GM18861 (cell line): ENCODE data around the gene MLXIPL.
"Not testable (repeated sequence)": the region's sequence is repeated elsewhere in the genome, so short reads cannot be mapped to it uniquely, and the experiment has no call there.

Experiments
- ATAC-seq: cut with Tn5 transposase; IDR thresholded peaks from one replicate; pipeline ENCODE4 v1.9.1; 2021; ENCODE audit not compliant: unreplicated experiment

MLXIPL gene

DNA sequence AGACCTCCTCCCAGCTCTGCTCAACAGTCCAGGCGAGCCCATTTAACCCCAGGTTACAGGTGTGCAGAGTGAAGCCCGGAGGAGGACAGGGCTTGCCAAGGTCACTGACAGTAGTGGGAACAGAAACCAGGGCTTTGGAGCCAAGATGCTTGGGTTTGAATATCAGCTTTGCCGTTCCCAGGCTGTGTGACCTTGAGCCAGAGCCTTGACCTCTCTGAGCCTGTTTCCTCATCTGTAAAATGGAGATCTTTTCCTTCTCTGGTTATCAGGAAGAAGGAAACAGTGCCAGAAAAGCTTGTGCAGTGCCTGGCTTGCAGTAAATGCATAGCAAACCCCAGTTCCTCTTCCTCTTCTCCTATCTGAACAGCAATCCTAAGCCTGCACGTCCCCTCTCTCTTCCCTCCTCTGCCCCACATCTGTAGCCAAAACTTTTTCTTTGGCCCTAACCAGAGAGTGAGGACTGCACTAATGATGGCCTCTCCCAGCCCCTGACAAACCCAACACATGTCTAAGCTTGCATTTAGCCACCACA lies 21.4 kb upstream of the MLXIPL start:
- ATAC-seq = no peak

DNA sequence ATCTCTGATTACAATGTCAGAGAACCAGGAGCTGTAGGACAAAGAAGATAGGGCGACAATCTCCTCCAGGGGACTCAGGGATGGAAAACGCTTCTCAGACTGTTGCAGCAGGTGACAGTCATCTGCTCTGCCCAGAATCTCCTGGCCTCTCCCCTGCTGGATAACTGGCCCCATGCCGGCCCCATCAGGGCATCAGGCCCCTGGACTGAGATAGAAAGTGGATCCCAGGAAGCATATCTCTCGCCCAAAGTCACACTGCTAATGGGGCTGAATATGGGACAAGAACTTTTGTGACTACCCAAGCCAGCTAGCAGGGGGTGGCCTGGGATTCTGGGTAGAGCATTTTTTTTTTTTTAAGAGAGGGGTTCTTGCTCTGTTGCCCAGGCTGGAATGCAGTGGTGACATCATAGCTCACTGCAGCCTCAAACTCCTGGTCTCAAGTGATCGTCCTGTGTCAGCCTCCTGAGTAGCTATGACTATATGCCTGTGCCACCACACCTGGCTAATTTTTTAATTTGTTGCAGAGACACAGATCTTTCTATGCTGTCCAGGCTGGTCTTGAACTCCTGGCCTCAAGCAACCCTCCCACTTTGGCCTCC lies 20.5 kb upstream of the MLXIPL start:
- no peak for ATAC-seq

DNA sequence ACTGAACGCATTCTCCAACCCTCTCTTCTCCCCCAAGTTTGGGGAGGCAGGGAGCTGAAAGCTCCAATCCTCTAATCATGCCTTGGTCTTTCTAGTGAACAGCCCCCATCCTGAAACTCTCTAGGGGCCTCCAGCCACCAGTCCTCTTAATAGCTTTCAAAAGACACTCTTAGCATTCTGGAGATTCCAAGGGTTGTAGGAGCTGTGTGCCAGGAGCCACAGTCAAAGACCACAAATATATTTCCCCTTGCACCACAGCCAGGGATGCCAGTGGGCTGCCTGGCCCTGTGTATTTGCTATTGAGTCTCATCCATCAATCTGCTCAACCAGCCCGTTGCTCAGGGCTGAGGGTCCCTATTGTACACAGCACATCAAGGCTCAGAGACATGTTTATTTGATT lies 18.5 kb upstream of the MLXIPL start:
- ATAC-seq = no peak

DNA sequence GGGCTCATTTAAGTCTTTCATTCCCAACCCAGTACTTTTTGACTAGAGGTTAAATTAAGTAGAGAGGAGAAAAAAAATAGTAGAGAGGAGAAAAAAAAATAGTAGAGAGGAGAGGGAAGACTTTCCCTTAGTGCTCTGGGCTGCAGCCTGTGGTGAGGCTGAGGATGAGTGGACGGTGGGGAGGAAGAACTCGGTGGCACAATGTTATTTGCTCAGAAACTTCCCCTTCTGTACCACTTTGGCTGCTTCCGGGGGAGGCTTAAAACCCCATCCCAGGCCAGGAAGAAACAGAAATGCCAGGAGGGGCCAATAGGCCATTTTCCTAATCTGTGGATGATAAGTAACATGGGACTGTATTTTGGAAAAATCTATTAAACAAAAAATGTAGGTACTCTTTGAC lies 14.6 kb upstream of the MLXIPL start:
- ATAC-seq = no peak

DNA sequence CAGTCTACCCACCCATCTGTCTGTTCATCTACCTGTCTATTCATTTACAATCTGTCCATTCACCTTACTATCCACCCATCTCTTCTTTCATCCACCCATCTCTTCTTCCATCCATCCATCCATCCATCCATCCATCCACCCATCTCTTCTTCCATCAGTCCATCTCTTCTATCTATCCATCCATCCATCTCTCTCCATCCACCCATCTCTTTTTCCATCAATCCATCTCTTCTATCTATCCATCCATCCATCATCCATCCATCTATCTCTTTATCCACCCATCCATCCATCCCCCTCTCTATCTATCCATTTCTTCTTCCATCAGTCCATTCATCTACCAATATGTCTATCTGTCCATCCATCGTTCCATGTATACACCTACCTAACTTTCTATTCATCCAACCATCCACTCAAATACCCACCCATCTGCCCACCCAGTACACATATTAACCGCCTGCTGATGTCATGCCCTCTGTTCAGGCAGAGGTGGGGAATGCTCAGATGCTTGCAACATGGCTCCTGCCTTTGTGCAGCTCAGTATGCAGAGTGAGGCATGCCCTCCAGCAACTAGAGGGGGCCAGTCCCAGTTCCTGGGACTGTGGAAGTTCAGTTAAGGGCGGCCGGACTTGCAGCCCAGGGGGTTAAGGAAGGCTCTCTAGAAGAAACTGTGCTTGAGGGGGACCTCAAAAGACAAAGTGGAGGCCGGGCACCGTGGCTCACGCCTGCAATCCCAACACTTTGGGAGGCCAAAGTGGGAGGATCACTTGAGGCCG lies 11.3 kb upstream of the MLXIPL start:
- no peak for ATAC-seq

DNA sequence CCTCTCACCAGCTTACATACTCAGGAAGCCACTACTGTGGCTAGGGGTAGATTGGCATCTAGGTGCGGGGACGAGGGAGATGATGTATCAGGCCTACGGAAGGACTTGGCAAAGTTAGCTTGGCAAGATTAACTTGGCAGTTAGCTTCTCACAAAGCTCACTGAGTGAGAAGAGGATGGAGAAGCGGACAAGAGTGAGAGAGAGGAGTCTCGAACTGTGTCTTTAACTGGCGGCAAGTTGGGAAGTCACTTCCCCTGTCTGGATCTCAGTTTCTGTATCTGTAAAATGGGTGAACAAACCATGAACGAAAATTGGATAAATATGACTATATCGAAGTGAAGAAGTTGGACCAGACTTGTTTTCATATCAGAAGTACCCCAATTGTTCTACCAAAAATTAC lies 9.5 kb upstream of the MLXIPL start:
- no peak for ATAC-seq

DNA sequence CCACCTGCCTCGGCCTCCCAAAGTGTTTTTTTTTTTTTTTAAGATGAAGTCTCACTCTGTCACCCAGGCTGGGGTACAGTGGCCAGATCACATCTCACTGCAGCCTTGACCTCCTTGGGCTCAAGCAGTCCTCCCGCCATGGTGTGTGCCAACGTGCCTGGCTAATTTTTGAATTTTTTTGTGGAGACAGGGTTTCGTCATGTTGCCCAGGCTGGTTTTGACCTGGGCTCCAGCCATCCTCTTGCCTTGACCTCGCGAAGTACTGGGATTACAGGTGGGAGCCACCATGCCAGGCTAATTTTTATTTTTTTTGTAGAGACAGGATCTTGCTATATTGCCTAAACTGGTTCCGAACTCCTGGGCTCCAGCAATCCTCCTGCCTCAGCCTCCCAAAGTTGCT lies 9.0 kb upstream of the MLXIPL start:
- ATAC-seq = no peak

DNA sequence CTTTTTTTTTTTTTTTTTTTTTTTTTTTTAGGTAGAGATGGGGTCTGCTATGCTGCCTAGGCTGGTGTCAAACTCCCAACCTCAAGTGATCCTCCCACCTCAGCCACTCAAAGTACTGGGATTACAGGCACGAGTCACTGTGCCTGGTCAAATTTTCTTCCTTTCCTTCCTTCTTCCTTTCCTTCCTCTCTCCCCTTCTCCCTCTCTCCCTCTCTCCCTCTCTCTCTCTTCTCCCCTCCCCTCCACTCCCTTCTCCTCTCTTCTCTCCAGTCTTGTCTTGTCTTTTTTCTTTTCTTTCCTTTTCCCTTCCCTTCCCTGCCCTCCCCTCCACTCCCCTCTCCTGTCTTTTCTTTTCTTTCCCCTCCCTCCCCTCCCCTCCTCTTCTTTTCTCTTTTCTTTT lies 7.2 kb upstream of the MLXIPL start:
- ATAC-seq = no peak

DNA sequence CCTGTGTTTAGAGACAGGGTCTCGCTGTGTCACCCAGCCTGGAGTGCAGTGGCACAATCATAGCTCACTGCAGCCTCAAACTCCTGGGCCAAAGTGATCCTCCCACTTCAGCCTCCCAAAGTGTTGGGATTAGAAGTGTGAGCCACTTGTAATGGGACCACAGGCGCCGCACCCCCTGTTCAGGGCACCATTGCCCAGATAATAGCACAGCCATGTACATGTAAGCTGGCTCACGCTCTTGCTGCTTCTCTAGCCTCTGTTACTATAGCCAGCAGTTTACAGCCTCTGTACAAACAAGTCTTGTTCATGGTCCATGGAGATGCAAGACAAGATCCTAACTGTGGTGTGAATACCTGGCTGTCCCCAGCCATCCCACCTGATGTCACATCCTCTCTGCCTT lies 4.2 kb upstream of the MLXIPL start:
- ATAC-seq = no peak

DNA sequence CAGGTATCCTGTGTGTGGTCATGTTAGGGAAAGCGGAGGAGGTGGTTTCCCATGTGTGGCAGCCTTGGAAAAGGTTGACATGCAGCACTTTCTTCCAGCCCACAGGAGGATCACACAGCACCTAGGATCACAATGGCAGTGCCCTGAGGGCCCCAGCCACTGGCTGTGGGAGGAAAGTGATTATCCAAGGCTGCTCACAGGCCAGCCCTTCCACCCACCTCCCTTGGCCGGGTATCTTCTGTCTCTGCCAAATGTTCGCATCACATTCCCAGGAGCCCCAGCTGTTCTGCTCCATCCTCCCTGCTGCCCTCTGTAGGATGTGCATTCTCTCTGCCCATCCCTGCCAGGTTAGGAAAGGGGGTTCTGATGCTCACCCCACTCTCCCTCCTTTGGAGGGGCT lies 2.5 kb upstream of the MLXIPL start:
- ATAC-seq = no peak

DNA sequence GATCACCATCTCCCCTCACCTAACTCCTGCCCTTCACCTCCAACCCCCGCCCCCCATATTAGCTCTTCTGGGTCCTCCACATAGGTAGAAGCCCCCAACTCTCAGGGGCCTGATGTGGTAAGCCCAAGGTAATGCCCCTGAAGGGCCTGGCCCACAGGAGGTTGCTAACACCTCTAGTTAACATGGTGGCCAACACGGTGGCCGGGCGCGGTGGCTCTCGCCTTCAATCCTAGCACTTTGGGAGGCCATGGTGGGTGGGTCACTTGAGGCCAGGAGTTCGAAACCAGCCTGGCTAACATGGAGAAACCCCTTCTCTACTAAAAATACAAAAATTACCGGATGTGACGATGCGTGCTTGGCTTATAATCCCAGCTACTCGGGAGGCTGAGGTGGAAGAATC lies 954 bp upstream of the MLXIPL start:
- no peak for ATAC-seq

DNA sequence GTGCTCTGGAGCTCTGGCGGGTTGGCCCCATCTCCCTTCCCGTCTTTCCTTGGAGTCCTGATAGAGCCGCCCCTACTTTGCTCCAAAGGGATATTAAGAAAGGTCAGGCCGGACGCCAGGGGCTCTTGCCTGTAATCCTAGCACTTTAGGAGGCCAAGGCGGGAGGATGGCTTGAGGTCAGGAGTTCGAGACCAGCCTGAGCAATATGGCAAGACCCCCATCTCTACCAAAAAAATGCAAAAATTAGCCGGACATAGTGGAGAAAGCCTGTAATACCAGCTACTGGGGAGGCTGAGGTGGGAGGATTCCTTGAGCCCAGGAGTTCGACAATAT lies 313 bp upstream of the MLXIPL start:
- no peak for ATAC-seq

DNA sequence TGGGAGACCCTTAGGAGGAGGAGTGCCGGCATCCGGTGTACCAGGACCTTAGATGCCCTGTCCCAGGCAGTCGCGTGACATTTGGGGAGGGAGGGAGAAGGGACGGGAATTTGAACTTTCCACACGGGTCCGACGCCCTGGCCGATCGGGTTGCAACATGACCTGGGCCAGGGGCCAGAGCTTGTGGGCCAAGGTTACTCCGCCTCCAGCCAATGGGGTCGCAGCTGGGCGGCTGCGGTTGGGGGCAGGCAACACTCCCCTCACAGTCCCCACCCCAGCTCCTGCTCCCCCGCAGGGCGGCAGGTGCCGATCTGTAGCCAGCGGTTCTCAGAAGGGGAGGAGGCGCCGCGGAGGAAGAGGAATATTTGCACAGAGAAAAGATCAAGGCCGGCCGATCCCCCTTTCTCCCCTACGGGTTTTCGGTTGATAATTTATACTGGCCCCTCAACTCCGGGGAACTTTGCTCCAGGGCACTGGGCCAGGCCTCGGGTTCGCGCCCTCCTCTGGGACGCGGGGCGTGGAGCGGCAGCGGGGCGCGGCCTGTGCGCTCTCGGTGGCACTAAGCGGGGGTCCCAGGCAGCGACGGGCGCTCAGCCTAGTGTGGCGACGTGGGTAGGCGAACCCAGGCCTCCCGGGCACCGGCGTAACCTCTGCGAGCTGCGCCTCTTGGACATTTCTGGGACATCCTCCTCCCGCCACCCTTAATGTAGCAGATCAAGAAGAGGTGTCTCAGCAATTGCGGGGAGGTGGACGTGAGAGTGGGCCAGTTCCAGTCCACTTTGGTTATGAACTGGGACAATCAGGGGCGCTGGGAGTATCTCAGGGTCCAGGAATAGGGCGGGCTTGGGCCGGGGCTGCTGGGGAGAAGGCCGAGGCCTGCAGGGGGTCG lies 1.2 kb downstream of the MLXIPL start:
- ATAC-seq = no peak

DNA sequence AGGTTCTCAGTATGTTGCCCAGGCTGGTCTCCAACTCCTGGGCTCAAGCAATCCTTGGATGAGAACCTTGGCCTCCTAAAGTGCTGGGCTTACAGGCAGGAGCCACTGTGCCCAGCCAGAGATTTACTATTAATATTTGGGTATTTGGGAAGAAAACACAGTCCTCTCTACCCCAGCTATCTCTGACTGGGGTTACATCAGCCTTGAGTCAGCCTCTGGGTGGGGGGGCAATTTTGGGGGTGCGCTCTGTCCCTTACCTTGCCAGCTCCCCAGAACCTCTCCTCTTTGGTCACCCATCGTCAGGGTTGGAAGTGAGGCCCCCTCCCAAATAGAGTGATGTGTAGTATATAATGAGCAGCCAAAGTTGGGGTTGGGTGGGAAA lies 1.8 kb downstream of the MLXIPL start:
- ATAC-seq = no peak

DNA sequence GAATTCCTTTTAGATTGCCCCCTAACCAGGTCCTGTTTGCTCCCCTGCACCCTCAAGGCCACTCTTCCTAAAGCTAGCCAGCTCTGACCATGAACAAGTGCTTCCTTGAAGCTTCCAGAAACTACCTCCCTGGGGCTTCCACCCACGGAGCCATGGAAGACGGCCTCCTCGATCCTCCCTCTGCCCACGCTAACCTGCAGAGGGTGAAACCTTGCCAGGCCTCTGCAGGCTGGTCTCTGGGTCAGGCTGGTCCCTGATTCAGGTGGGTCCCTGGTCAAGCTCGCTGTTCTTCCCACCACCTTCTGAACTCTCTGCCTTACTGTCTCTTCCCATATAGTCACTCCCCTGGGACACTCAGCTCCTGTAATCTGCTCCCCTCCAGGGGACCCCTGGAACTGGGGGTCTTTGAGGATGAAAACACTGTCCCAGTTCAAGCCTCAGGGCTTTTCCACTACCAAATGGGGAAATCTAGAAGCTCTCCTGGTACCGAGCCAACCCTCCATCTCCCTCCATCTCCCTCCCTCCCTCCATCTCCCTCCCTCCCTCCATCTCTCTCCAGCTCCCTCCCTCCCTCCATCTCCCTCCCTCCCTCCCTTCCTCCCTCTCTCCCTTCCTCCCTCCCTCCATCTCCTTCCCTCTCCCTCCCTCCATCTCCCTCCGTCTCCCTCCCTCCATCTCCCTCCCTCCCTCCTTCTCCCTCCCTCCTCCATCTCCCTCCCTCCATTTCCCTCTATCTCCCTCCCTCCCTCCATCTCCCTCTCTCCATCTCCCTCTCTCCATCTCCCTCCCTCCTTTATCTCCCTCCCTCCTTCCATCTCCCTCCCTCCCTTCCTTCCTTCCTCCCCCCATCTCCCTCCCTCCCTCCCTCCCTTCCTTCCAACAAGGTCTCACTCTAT lies 2.9 kb downstream of the MLXIPL start:
- ATAC-seq = no peak

DNA sequence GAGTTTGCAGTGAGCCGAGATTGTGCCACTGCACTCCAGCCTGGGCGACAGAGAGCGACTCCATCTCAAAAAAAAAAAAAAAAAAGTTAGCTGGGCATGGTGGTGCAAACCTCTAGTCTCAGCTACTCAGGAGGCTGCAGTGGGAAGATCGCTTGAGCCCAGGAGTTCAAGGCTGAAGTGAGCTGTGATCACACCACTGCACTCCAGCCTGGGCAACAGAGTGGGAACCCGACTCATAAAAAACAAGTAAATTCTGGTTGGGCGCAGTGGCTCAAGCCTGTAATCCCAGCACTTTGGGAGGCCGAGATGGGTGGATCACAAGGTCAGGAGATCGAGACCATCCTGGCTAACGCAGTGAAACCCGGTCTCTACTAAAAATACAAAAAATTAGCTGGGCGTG lies 4.9 kb downstream of the MLXIPL start:
- ATAC-seq = not testable (repeated sequence)

DNA sequence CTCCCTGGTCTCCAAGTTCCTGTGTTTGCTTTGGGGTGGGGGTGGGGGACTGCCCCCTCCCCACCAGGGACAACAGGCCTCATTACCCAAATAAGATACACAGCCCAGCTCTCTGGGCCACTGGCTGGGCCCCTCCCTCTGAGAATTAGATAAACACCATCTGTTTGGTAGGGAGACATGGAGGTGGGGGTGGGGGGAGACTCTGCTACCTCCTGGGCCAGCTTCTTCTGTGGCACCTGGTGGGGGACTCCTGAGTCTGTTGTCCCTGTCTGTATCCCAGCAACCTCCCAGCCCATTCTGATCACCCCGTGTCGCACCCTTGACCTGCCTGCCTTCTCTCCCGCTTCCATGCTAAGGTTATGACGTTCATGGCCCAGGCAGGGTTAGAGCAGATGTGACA lies 5.8 kb downstream of the MLXIPL start:
- no peak for ATAC-seq

DNA sequence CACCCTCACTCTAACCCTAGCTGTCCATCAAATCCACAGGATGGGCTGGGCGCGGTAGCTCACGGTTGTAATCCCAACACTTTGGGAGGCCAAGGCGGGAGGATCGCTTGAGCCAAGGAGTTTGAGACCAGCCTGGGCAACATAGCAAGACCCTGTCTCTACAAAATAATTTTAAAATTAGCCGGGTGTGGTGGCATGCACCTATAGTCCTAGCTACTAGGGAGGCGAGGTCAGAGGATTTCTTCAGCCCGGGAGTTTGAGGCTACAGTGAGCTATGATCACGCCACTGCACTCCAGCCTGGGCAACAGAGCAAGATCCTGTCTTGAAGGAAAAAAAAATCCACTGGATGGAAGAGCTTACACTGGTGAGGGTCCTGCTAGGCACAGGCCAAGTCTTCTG lies 6.8 kb downstream of the MLXIPL start:
- not testable (repeated sequence) for ATAC-seq

DNA sequence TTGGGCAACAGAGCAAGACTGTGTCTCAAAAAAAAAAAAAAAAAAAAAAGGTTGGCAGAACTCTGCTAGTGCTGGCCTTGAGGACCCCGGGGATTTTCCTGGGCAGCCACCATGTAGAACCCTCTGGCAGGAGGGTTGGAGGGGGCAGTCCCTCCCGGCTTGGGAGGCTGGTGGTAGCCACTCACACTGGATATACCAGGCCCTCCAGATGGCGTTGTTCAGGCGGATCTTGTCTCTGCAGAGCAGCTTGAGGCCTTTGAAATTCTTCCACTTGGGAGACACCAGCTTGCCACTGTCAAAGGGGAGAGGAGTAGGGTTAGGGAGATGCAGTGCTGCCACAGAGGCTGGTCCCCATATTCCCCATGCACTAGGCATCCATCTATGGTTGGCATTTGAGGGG lies 8.4 kb downstream of the MLXIPL start:
- no peak for ATAC-seq

DNA sequence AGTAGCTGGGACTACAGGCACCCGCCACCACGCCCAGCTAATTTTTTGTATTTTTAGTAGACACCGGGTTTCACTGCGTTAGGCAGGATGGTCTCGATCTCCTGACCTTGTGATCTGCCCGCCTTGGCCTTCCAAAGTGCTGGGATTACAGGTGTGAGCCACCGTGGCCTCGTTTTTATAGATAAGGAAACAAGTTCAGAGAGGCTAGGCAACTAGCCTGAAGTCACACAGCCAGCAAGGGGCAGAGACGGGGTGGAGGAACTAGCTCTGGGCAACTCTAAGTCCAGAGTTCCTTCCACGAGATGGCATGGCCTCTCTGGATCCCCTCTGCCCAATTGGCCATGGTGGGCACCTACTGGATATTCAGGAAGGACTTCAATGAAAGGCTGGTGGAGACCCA lies 9.4 kb downstream of the MLXIPL start:
- ATAC-seq = not testable (repeated sequence)
